ENCODE measurements around the gene VPS13C. TPM values are rescaled to one million over a fixed set of nuclear protein-coding genes. Genes with fewer than 3 reads are reported as not detected.

VPS13C gene
- total and polyA plus RNA-seq, 2 donors (not counting 3 experiments of a cell fraction or from before 2014, with no cell fraction given), result 10.8 to 60.3 TPM

DNA sequence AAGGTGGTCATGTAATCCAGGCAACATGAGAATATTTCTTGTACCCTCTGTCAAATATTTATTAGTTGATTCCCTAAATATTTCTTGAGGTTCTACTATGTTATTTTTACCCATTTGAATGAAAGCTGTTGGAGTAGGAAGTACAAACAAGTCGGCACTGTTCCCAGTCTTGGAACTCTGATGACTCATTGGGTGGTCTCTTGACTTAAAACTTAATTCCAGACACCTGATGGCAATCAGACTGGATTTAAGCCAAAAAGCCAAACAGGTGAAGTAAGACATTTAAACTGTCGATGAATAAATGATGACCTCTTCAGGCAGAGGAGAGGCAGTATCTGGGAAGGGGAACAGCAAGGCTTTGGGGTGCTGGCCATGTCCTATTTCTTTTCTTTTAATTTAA lies 29.4 kb upstream of the VPS13C start:
- ChIA-PET POLR2A (no interaction called here), CTCF (interaction anchor here (1.2 to 2.6 kb wide), 6 partner anchors 9 to 60 kb away, joined by 4 to 12 read pairs (median 6); no protein-coding TSS in a partner anchor)
- peak; percentile 59 for DNase-seq (ENCODE audit: low read depth, low spot score)
- H3K79me2 ChIP-seq (ENCODE audit: control insufficient read depth, insufficient read depth, low read length), result no peaks in the 10 kb centered on the region
- H2AFZ ChIP-seq (ENCODE audit: low read depth, low read length), result no peak overlapping the region
- BruUV-seq (replicated peaks), result no TSS peak
- no peak overlapping the region for H3K4me3 ChIP-seq (replicated peaks in 1 of 3; ENCODE audit: insufficient read depth in 1 of 3, low read depth in 1 of 3, low read length in 3 of 3)
- H3K9me3 ChIP-seq (replicated peaks; ENCODE audit: control insufficient read depth, insufficient read depth, low read length), result no peaks in the 10 kb centered on the region
- dilution Hi-C loops (cut with MboI; ENCODE audit: extremely low pct_ligation_motif_present, low sequenced_read_pairs) (no loop called here), intact Hi-C loops (cut with micrococcal nuclease) (no loop called here)
- no peak overlapping the region for H3K9ac ChIP-seq (replicated peaks; ENCODE audit: extremely low read depth, insufficient read depth, low read length)
- H3K36me3 ChIP-seq (ENCODE audit: control insufficient read depth in 2 of 2, extremely low read depth in 1 of 2, insufficient read depth in 2 of 2, low read length in 2 of 2), result no peaks in the 10 kb centered on the region
- H3K4me1 ChIP-seq (ENCODE audit: control insufficient read depth, extremely low read depth, insufficient read depth, low read length), result peaks cover 17% of the 10 kb centered on the region
- H3K4me2 ChIP-seq (ENCODE audit: insufficient read depth, low read length), result no peak overlapping the region
- no peaks in the 10 kb centered on the region for H3K9me1 ChIP-seq (replicated peaks; ENCODE audit: control insufficient read depth, extremely low read depth, insufficient read depth, low read length)
- H3K27ac ChIP-seq (ENCODE audit: insufficient read depth, low read depth, low read length), result no peak overlapping the region
- no peaks in the 10 kb centered on the region for H4K20me1 ChIP-seq (replicated peaks; ENCODE audit: control insufficient read depth, extremely low read depth, insufficient read depth, low read length)
- peak; percentile 32 for TF ChIP-seq FOS (IDR thresholded peaks at IDR 0.05; ENCODE audit: borderline replicate concordance, insufficient read depth, low read length)
- TF ChIP-seq JUN (IDR thresholded peaks at IDR 0.05; ENCODE audit: borderline replicate concordance, insufficient read depth, insufficient read length, low read depth), result peak; percentile 6
- TF ChIP-seq, protein P1, sequence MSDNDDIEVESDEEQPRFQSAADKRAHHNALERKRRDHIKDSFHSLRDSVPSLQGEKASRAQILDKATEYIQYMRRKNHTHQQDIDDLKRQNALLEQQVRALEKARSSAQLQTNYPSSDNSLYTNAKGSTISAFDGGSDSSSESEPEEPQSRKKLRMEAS (IDR thresholded peaks at IDR 0.05; ENCODE audit: insufficient read depth, insufficient read length), result no peak
- no peaks in the 10 kb centered on the region for H3K27me3 ChIP-seq (ENCODE audit: control insufficient read depth in 2 of 2, insufficient read depth in 2 of 2, low read length in 2 of 2)
- peak; percentile 15 for FAIRE-seq

DNA sequence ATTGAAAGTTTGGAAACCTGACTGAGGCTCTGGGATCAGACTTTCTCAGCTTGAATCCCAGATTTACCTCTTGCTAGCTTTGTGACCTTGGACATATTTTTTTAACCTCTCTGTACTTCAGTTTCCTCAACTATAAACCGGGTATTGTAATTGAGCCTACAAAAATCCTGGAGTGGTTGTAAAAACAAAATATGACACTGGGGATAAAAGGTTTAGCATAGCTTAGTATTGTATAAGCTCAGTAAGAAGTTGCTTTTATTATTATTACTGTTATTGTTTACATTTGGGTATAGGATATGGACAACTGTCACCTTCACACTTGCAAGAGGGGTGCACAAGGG lies 28.1 kb upstream of the VPS13C start:
- POLR2A ChIA-PET, result interaction anchor here (1.9 kb wide), 1 partner anchor 77 kb away, joined by 6 read pairs; the partner anchor contains the start of gene C2CD4B

More for the DNA sequence above, 28.1 kb upstream of the VPS13C start:
- Histone ChIP-seq H3K4me2 (ENCODE audit: insufficient read depth, low read length) (no peak overlapping the region), H3K9ac (replicated peaks; ENCODE audit: extremely low read depth, insufficient read depth, low read length) (no peak overlapping the region), H2AFZ (ENCODE audit: low read depth, low read length) (peak overlapping the region; percentile 10), H3K27me3 (ENCODE audit: control insufficient read depth in 2 of 2, insufficient read depth in 2 of 2, low read length in 2 of 2) (no peaks in the 10 kb centered on the region), H3K4me1 (ENCODE audit: control insufficient read depth, extremely low read depth, insufficient read depth, low read length) (peaks cover 17% of the 10 kb centered on the region), H4K20me1 (replicated peaks; ENCODE audit: control insufficient read depth, extremely low read depth, insufficient read depth, low read length) (no peaks in the 10 kb centered on the region), H3K9me1 (replicated peaks; ENCODE audit: control insufficient read depth, extremely low read depth, insufficient read depth, low read length) (no peaks in the 10 kb centered on the region), H3K36me3 (ENCODE audit: control insufficient read depth in 2 of 2, extremely low read depth in 1 of 2, insufficient read depth in 2 of 2, low read length in 2 of 2) (no peaks in the 10 kb centered on the region), H3K27ac (ENCODE audit: insufficient read depth, low read depth, low read length) (no peak overlapping the region), H3K4me3 (replicated peaks in 1 of 3; ENCODE audit: insufficient read depth in 1 of 3, low read depth in 1 of 3, low read length in 3 of 3) (no peak overlapping the region), H3K9me3 (replicated peaks; ENCODE audit: control insufficient read depth, insufficient read depth, low read length) (no peaks in the 10 kb centered on the region), H3K79me2 (ENCODE audit: control insufficient read depth, insufficient read depth, low read length) (no peaks in the 10 kb centered on the region)
- FAIRE-seq (no peak), DNase-seq (ENCODE audit: low read depth, low spot score) (peak; percentile 75)
- dilution Hi-C loops (cut with MboI; ENCODE audit: extremely low pct_ligation_motif_present, low sequenced_read_pairs), result no loop called here
- TF ChIP-seq POLR2AphosphoS5 (IDR thresholded peaks at IDR 0.05; ENCODE audit: insufficient read depth, low read depth, low read length), result no peak
- TF ChIP-seq, protein P1 (IDR thresholded peaks at IDR 0.05; ENCODE audit: insufficient read depth, insufficient read length), result no peak
- TF ChIP-seq EZH2 (IDR thresholded peaks at IDR 0.05; ENCODE audit: borderline replicate concordance, low read depth, low read length, severe bottlenecking), result no peak
- no peak for TF ChIP-seq JUN (IDR thresholded peaks at IDR 0.05; ENCODE audit: borderline replicate concordance, insufficient read depth, insufficient read length, low read depth)
- TF ChIP-seq FOS (IDR thresholded peaks at IDR 0.05; ENCODE audit: borderline replicate concordance, insufficient read depth, low read length), result no peak
- no peak for TF ChIP-seq MYC (IDR thresholded peaks at IDR 0.05; ENCODE audit: low read depth, low read length)
- TF ChIP-seq POLR2A (IDR thresholded peaks at IDR 0.05; ENCODE audit: low read depth, low read length), result no peak
- TF ChIP-seq GATA2 (IDR thresholded peaks at IDR 0.05; ENCODE audit: insufficient read depth, insufficient read length, low read depth, low read length), result no peak
- TF ChIP-seq, protein P2, sequence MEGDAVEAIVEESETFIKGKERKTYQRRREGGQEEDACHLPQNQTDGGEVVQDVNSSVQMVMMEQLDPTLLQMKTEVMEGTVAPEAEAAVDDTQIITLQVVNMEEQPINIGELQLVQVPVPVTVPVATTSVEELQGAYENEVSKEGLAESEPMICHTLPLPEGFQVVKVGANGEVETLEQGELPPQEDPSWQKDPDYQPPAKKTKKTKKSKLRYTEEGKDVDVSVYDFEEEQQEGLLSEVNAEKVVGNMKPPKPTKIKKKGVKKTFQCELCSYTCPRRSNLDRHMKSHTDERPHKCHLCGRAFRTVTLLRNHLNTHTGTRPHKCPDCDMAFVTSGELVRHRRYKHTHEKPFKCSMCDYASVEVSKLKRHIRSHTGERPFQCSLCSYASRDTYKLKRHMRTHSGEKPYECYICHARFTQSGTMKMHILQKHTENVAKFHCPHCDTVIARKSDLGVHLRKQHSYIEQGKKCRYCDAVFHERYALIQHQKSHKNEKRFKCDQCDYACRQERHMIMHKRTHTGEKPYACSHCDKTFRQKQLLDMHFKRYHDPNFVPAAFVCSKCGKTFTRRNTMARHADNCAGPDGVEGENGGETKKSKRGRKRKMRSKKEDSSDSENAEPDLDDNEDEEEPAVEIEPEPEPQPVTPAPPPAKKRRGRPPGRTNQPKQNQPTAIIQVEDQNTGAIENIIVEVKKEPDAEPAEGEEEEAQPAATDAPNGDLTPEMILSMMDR (IDR thresholded peaks at IDR 0.05; ENCODE audit: extremely low read depth in 1 of 2, insufficient read depth in 1 of 2, low read depth in 1 of 2, low read length in 2 of 2), result no peak
- CTCF ChIA-PET, result interaction anchor here (1.2 to 2.8 kb wide), 11 partner anchors 9 to 218 kb away, joined by 4 to 12 read pairs (median 5); partner anchors contain the start of gene VPS13C
- intact Hi-C loops (cut with micrococcal nuclease), result no loop called here
- no TSS peak for BruUV-seq (replicated peaks)

Measured in endothelial cell of umbilical vein (primary cell).